Hepatocyte (in vitro differentiated cells): Measurements from ENCODE around the gene NOTUM. TPM values are rescaled to one million over a fixed set of nuclear protein-coding genes. Genes with fewer than 3 reads are reported as not detected.

Source experiments
- DNase-seq: peaks from one replicate; pipeline ENCODE4 v3.0.0-alpha.2; 2016; ENCODE audit warnings: low spot score
- H2AFZ ChIP-seq: fragments of 200-600 bp; sonication (generic); 2 replicates; pipeline ENCODE4 v1.6.0; 2016; ENCODE audit warnings: antibody characterized with exemption, mild to moderate bottlenecking
- H3K27ac ChIP-seq: fragments of 200-600 bp; sonication (generic); 2 replicates; pipeline ENCODE4 v1.5.1; 2016; ENCODE audit warnings: mild to moderate bottlenecking
- H3K27me3 ChIP-seq: fragments of 200-600 bp; sonication (generic); 2 replicates; pipeline ENCODE4 v1.6.1; 2016
- H3K36me3 ChIP-seq: fragments of 200-600 bp; sonication (generic); replicated peaks from 2 replicates; pipeline ENCODE4 v1.5.1; 2016; ENCODE audit warnings: low read depth; ENCODE audit not compliant: insufficient read depth
- H3K4me1 ChIP-seq: fragments of 200-600 bp; sonication (generic); 2 replicates; pipeline ENCODE4 v1.5.1; 2016; ENCODE audit warnings: mild to moderate bottlenecking, moderate library complexity; ENCODE audit not compliant: insufficient read depth
- H3K4me2 ChIP-seq: fragments of 200-600 bp; sonication (generic); 2 replicates; pipeline ENCODE4 v1.6.0; 2016
- H3K4me3 ChIP-seq: fragments of 200-600 bp; sonication (generic); 2 replicates; pipeline ENCODE4 v1.5.1; 2016; ENCODE audit warnings: mild to moderate bottlenecking
- H3K79me2 ChIP-seq: fragments of 200-600 bp; sonication (generic); 2 replicates; pipeline ENCODE4 v1.6.0; 2017; ENCODE audit warnings: mild to moderate bottlenecking
- H3K9me2 ChIP-seq: fragments of 200-600 bp; sonication (generic); replicated peaks from 2 replicates; pipeline ENCODE4 v1.6.0; 2017; ENCODE audit warnings: mild to moderate bottlenecking; ENCODE audit not compliant: insufficient read depth
- H3K9me3 ChIP-seq: fragments of 200-600 bp; sonication (generic); 2 replicates; pipeline ENCODE4 v1.5.1; 2016; ENCODE audit warnings: low read depth, mild to moderate bottlenecking
- H4K20me1 ChIP-seq: fragments of 200-600 bp; sonication (generic); 2 replicates; pipeline ENCODE4 v1.6.0; 2016; ENCODE audit warnings: mild to moderate bottlenecking; ENCODE audit not compliant: insufficient read depth, poor library complexity, severe bottlenecking
- EZH2 ChIP-seq: fragments of 200-600 bp; sonication (generic); IDR thresholded peaks from 2 replicates; pipeline ENCODE4 v1.6.1; 2016; ENCODE audit warnings: antibody characterized with exemption, mild to moderate bottlenecking, borderline replicate concordance
- EZH2phosphoT487 ChIP-seq: fragments of 200-600 bp; sonication (generic); IDR thresholded peaks from one replicate; pipeline ENCODE4 v1.6.1; 2018; ENCODE audit warnings: antibody characterized with exemption, mild to moderate bottlenecking, low read depth, moderate library complexity; ENCODE audit not compliant: unreplicated experiment, severe bottlenecking
- WGBS: methylation state at CpG from one replicate; pipeline ENCODE4 v1.1.6; 2016; ENCODE audit warnings: low lambda C conversion rate; ENCODE audit errors: missing lambda C conversion rate; 5-methylcytosine and 5-hydroxymethylcytosine counted together
- polyA plus RNA-seq: library from polyadenylated mRNA; unstranded; fragments of >200 nt; fragmentation: Nextera tagmentation; extraction: Ambion mirVana; gene quantifications from 2 replicates; pipeline ENCODE4 v1.2.1, GENCODE V29; 2016
- total RNA-seq: library from RNA; depleted of rRNA; stranded (reverse); fragments of >200 nt; gene quantifications from 2 replicates; pipeline ENCODE4 v1.2.3, GENCODE V29; 2014
- TF ChIP-seq, protein P1 (sequence below): fragments of 200-600 bp; sonication (generic); IDR thresholded peaks from 2 replicates; pipeline ENCODE4 v1.5.1; 2016; ENCODE audit warnings: antibody characterized with exemption, mild to moderate bottlenecking; ENCODE audit not compliant: poor library complexity

The NOTUM gene
- total and polyA plus RNA-seq, 2 experiments from 2014 or later = 1.0 to 4.7 TPM

DNA sequence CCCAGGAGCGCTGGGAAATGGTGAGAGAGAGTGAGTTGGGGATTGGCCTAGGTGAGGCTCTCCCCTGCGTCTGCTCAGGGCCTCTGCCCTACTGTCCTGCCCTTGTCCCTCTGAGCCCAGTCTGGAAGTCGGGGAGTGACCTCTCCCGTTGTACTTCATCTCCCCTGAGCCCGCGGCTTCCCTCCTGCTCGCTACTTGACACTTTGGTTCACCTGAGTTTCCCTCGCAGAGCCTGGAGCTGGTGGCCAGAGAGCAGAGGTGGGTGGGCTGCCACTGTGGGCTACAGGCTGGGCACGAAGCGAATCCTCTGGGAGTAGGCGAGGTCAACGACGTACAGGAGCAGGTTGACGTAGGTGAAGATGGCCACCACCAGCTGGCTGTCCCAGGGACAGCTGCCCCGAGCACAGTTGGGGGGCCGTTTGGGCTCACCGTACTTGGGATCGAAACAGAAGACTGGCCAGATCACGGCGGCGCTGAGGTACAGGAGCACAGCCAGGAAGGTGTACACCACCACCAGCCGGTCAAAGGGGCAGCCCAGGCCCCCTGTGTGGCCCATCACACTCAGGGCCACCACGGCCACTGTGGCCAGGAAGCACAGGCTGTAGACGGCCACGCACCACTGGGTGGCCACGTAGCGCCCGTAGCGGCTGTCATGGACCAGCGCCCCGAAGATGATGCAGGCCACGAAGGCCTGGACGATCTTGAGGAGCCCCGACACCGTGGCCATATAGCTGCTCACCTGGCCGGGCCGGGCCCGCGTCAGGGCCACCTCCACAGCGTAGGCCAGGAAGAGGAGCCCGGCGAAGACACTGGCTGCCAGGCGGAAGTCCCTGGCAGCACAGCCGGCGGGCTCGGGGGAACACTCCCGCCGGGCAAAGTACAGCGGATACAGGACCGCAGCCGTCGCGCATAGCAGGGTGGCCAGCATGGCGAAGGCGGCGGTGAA is 20.2 kb downstream of the NOTUM start:
- H3K27ac ChIP-seq = no peak overlapping the region
- 96% methylated on average over 55 of the region's 56 CpGs for WGBS
- no peak for DNase-seq
- H3K27me3 ChIP-seq = no peaks in the 10 kb centered on the region
- TF ChIP-seq, protein P1, sequence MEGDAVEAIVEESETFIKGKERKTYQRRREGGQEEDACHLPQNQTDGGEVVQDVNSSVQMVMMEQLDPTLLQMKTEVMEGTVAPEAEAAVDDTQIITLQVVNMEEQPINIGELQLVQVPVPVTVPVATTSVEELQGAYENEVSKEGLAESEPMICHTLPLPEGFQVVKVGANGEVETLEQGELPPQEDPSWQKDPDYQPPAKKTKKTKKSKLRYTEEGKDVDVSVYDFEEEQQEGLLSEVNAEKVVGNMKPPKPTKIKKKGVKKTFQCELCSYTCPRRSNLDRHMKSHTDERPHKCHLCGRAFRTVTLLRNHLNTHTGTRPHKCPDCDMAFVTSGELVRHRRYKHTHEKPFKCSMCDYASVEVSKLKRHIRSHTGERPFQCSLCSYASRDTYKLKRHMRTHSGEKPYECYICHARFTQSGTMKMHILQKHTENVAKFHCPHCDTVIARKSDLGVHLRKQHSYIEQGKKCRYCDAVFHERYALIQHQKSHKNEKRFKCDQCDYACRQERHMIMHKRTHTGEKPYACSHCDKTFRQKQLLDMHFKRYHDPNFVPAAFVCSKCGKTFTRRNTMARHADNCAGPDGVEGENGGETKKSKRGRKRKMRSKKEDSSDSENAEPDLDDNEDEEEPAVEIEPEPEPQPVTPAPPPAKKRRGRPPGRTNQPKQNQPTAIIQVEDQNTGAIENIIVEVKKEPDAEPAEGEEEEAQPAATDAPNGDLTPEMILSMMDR = no peak
- no peak for TF ChIP-seq EZH2phosphoT487
- no peak for TF ChIP-seq EZH2
- peaks cover 12% of the 10 kb centered on the region for H3K79me2 ChIP-seq
- H3K4me1 ChIP-seq = peaks cover 7% of the 10 kb centered on the region
- H3K4me3 ChIP-seq = no peak overlapping the region
- H3K9me2 ChIP-seq = no peaks in the 10 kb centered on the region
- no peak overlapping the region for H2AFZ ChIP-seq
- H3K36me3 ChIP-seq = no peaks in the 10 kb centered on the region
- H3K4me2 ChIP-seq = no peak overlapping the region
- no peaks in the 10 kb centered on the region for H3K9me3 ChIP-seq
- H4K20me1 ChIP-seq = no peaks in the 10 kb centered on the region

DNA sequence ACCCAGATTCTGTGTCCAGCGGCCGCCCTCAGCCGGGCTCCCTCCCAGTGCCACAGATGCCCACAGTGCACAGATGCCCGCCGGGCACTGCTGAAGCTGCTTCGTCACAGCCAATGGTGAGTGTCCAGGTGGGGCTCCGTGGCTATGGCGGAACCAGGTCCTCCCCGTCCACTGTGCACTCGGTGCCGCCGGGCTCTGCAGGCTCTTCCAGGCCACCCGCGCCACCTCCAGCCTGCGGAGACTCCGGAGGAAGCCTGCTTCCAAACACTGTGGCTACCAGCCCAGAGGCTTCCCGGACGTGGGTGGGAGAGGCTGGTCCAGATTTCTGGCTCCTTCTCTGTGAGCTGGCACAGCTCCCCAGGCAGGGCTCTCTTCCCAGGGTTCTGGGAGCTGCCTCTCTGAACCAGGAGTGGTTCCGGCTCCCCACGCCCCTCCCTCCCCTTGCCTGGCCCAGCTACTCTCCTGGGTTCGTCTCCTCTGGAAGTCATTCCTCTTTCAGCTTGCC is 21.1 kb downstream of the NOTUM start:
- no peak overlapping the region for H3K4me2 ChIP-seq
- H3K27ac ChIP-seq = no peak overlapping the region

DNA sequence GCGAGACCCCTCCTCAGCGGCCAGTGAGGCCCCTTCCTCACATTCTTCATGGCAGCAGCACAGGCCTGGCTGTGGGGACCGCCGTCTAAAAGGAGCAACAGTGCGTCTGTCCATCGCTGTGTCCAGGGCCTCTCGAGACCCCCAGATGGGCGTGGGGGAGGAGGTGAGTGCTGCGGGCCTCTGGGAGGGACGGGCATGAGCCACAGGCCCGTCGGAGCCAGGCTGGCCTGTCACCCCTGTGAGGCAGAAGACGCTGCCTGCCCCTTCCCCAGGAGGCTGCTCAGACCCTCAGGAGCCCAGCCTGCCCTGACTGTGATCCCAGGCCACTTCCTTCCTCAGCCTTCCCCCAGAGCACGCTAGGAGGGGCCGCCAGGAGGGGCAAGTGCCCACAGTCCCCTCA is 21.8 kb downstream of the NOTUM start:
- H3K9me3 ChIP-seq = no peaks in the 10 kb centered on the region
- WGBS = 86% methylated on average over 15 of the region's 15 CpGs
- no peaks in the 10 kb centered on the region for H3K9me2 ChIP-seq
- TF ChIP-seq, protein P1 = no peak
- TF ChIP-seq EZH2 (no peak), EZH2phosphoT487 (no peak)
- H3K79me2 ChIP-seq = peaks cover 15% of the 10 kb centered on the region
- no peak for DNase-seq
- H3K4me1 ChIP-seq = peaks cover 7% of the 10 kb centered on the region
- no peaks in the 10 kb centered on the region for H4K20me1 ChIP-seq
- no peaks in the 10 kb centered on the region for H3K36me3 ChIP-seq
- no peak overlapping the region for H3K4me2 ChIP-seq
- no peak overlapping the region for H3K27ac ChIP-seq
- H3K27me3 ChIP-seq = no peaks in the 10 kb centered on the region
- no peak overlapping the region for H2AFZ ChIP-seq
- no peak overlapping the region for H3K4me3 ChIP-seq

More for the DNA sequence above, 21.1 kb downstream of the NOTUM start:
- H3K27me3 ChIP-seq = no peaks in the 10 kb centered on the region
- TF ChIP-seq, protein P1 = no peak
- TF ChIP-seq EZH2 (no peak), EZH2phosphoT487 (no peak)
- H4K20me1 ChIP-seq = no peaks in the 10 kb centered on the region
- H2AFZ ChIP-seq = no peak overlapping the region
- no peaks in the 10 kb centered on the region for H3K9me3 ChIP-seq
- H3K36me3 ChIP-seq = no peaks in the 10 kb centered on the region
- WGBS = 93% methylated on average over 18 of the region's 21 CpGs
- H3K9me2 ChIP-seq = no peaks in the 10 kb centered on the region
- H3K4me3 ChIP-seq = no peak overlapping the region
- H3K79me2 ChIP-seq = peaks cover 15% of the 10 kb centered on the region
- peaks cover 7% of the 10 kb centered on the region for H3K4me1 ChIP-seq
- no peak for DNase-seq
